AML-193 (cell line): Measurements from ENCODE around the gene UCN2.

Experiments
- DNase-seq, 2 experiments: peaks; one replicate each; lab custom pipeline; 2025; lab: John Stamatoyannopoulos, UW

Gene UCN2

DNA sequence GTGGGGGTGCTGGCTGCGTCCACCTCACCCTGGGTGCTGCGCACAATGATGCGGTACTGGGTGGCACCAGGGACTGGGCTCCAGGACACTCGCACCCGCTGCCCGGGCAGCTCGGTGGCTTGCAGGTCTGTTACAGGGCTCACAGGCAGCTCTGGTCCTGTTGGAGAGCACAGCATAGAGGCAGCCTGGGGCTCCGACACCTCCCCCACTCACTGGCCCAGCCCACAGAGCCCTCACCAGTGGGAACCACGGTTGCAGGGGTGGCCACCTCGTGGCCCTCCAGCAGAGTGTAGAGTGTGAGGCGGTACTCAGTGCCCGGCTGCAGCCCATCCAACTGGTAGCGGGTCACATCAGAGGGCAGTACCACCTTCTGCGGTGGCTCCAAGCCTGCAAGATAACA lies 27.9 kb upstream of the UCN2 start:
- DNase-seq = no peak

- DNase-seq = no peak
These were observed 24.6 kb upstream of the UCN2 start for GRCh38 chr3:48588230-48588629.

DNA sequence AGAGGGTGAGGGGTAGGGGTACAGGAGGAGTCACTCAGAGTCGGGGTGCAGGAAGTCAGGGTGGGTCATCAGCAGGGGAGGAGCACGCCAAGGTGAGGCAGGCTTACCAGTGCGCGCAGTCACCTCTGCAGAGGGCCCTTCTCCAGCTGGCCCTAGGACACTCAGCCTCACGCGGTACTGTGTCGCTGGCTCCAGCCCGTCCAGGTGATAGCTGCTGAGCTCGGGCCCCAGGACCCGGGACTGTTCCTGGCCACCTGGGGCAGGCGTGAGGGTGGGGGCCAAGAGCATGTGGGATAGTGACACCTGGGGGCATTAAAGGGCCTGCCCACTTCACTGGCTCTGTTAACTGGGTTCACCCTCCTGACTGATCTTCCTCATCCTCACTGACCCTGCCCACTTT lies 24.1 kb upstream of the UCN2 start:
- DNase-seq = no peak

DNA sequence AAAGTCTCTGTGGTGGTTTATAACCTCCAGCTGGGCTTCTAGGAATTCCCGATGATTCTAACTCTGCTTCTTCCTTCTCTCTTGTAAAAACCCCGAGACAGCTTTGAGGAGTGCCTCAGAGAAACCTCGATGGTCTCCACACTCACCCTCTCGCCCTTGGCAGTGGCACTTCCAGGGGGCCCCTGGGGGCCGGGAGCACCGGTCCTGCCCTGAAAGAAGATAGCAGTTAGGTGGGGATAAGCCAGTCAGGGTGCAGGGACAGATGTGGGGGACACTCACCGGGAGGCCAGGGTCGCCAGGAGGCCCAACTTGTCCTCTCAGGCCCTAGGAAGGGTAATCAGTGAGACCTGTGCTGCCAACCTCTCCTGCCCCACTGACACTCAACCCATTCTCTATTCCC lies 21.8 kb upstream of the UCN2 start:
- DNase-seq = no peak

GRCh38 chr3:48584836-48585235 lies 21.3 kb upstream of the UCN2 start:
- DNase-seq = no peak

GRCh38 chr3:48581621-48582481 lies 18.3 kb upstream of the UCN2 start:
- DNase-seq = no peak

- DNase-seq = no peak
These were observed 13.1 kb upstream of the UCN2 start for GRCh38 chr3:48576647-48577046.

- DNase-seq = no peak
These were observed 11.8 kb upstream of the UCN2 start for GRCh38 chr3:48575366-48575765.

- no peak for DNase-seq
These were observed 10.5 kb upstream of the UCN2 start for GRCh38 chr3:48573973-48574585.

DNA sequence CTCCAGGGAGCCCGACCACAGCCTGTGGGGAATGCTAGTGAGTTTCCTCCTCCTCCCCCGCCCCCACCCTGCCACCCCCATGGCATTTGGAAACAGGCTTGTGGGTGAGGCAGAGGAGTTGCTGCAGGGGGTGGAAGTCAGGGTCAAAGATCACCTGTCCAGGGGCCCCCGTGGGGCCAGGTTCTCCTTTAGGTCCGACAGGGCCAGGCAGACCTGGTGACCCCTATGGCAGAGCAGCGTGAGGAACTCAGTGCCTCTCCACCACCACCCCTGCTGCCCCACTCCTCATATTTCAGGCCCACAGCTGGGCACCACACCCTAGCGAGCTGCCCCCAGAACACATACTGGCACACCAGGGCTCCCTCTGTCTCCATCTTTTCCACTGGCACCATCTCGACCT lies 8.9 kb upstream of the UCN2 start:
- no peak for DNase-seq

DNA sequence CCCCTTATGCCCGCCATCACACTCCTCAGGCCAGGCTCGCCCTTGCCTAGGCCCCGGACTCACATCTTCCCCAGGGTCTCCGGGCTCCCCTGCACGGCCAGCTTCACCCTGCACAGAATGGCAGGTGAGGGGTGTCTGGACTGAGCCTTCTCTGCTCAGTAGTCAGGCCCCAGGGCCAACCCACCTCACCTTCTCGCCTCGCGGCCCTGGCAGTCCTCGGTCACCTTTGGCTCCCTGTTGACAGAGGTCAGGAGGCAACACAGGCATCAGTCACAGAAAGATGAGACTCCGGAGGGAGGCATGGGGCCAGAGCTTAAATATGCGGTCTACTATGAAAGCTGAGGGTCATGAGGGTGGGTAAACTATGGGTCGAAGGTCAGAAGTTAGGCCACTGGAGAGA lies 8.4 kb upstream of the UCN2 start:
- no peak for DNase-seq

GRCh38 chr3:48569808-48570450 lies 6.3 kb upstream of the UCN2 start:
- DNase-seq = no peak

DNA sequence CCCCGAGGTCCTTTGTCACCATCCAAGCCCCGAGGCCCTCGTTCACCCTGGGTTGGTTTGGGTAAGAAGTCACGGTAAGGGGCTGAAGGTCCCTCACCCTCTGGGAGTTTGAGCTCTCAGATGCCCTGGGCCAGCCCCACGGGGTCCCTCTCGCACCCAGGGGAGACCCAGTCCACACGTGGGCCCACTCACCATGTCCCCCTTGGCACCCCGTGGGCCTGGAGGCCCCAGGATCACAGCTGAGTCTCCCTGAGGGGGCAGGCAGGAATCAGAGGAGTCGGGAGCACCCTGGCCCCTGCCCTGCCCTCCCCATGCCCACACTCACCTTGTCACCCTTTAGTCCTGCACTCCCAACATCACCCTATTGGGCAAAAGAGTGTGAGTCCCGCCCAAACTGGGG lies 5.8 kb upstream of the UCN2 start:
- DNase-seq = no peak

- DNase-seq = no peak
These were observed 4.9 kb upstream of the UCN2 start for GRCh38 chr3:48568476-48568875.

- no peak for DNase-seq
These were observed 3.9 kb upstream of the UCN2 start for GRCh38 chr3:48567500-48567899.

- DNase-seq = no peak
These were observed 3.5 kb upstream of the UCN2 start for GRCh38 chr3:48567090-48567489.

DNA sequence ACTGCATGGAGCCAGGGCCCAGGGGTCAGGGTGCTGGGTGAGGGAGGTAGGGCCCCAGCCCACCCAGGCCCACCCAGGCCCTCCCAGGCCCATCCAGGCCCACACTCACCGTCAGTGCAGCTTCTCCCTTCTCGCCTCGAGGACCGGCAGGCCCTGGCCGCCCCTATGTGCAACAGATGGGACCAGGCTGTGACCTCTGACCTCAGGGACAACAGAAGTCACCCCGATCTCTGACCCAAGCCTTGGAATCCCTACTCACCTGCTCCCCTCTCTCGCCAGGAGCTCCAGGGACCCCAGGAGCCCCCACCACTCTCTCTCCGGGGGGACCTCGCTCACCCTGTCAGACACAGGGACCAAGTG lies 2.8 kb upstream of the UCN2 start:
- DNase-seq = no peak

DNA sequence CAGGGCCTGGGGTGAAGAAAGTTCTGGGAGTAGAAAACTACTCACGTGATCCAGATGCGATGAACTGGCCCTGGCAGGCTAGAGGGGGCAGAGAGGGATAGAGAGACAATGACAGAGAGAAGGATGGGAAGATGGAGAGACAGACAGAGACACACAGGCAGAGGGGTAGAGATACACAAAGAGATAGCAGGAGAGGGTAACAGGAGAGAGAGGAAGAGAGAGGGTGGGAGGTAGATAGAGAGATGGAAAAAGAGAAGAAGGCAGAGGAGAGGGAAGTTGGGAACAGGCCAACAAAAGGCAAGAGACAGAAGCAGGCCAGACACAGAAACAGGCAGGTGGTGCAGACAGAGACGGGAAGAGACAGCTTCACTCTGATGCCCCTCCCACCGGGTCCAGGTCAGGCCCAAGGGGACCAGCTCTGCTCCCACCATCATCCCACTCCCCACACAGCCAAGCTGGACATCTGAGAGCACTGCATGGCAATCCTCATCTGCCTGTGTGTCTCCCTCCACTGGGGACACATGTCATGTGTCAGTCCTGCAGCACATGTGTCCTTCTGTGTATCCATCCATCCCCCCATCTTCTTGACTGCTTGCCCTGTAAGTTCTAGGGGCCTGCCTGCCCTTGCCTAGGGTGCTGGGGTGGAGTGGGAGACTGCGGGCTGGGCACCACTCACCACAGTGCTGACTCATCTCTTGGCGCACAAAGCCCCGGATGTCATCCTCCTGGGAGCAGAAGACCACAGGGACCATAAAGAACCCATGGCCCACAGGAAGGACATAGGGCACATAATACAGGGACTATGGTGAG lies 2.2 kb upstream of the UCN2 start:
- DNase-seq = peak; percentile 57 to 63

DNA sequence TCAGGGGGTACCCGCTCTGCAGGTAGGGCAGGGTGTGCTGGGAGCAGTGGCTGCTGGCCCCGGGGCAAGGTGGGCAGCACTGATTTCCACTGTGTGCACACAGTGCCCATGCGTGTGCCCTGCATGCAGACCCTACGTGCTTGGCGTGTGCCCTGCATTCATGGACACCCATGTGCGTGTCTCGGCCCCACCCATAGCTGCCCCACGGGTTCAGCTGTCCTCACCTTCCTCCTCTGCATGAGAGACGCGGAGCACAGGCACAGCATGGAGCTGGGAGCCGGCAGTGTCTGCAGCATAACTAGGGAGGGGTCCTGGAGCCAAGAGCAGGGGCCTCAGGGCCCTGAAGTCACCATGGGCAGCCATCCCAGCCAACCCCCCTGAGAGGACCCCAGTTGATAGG lies 1.6 kb upstream of the UCN2 start:
- no peak for DNase-seq

DNA sequence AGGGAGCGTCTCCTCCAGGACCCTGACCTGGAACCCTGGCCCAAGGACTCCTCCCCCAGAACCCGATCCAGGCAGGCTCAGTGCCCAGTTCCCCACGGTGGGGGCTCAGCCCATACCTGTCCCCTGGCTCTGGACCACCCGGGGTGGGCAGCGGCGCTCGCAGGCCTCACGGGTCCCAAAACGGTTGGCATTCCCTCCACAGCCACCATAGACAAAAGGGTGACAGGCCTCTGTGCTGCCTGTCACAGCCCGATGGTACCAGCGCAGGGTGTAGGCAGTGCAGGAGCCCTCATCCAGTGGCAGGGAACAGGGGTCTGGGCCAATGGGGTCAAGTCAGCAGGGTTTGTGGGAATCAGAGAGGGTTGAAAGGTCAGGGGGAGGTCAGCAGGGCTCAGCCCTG lies 1.1 kb upstream of the UCN2 start:
- DNase-seq = no peak

DNA sequence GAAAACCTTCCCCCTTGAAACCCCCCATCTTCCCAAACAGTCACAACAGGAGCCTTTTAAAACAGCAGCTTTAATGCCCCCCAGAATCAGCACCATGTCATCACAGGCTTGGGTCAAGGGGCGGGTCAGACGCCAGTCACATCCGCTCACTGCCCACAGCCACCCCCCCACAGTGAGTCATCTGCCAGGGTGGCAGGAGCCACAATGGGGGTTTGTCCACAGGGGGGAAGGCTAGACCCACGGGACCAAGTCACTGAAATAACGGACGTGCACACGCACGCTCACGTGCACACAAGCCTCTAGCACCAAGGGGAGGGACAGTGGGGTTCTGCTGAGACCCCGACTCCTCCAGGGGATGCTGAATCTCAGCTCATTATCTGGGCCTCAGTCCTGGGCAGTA lies 441 bp upstream of the UCN2 start:
- DNase-seq = peak; percentile 68 to 76

DNA sequence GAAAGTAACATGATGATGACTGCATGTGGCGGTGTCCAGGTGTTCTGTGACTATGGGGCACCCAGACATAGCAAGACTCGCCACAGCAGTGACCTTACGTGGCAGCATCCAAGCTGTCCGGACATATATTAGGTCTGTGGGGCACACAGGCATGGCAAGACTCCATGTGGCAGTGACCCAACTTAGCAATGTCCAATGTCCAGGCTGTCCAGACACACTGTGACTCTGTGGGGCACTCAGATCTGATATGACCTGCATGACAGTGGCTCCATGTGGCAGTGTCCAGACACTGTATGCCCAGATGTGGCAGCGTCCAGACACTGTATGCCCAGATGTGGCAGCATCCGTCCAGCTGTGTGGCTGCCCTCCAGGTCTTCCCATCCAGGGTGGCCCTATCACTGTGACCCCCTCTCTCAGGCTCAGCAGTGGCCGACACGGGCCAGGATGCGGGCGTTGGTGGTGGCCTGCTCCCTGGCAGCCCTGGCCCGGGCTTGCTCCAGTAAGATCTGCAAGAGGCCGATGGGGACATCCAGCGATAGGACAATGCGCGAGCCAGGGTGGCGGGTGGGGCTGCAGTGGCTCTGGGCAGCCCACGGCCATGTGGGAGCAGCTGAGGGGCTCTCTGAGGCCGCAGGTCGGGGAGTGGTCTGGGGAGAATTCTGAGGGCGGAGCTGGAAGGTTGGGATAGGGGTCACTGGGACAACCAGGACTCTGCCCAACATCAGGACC lies 1.1 kb downstream of the UCN2 start:
- DNase-seq = no peak
